Mesendoderm (in vitro differentiated cells): ENCODE data around the gene BSDC1.

Source experiments
- DNase-seq: peaks from one replicate; pipeline ENCODE4 v3.0.0; 2013
- H2AK5ac ChIP-seq: 2 replicates; pipeline ENCODE4 v1.6.1; 2013; ENCODE audit warnings: low read length, inconsistent platforms
- H2BK120ac ChIP-seq: 2 replicates; pipeline ENCODE4 v1.6.1; 2013; ENCODE audit warnings: low read depth, mild to moderate bottlenecking, low read length, moderate library complexity, mixed read lengths
- H2BK15ac ChIP-seq: replicated peaks from 2 replicates; pipeline ENCODE4 v1.6.1; 2013; ENCODE audit warnings: low read depth, mild to moderate bottlenecking, moderate library complexity
- H2BK5ac ChIP-seq: 2 replicates; pipeline ENCODE4 v1.6.1; 2013; ENCODE audit warnings: low read length, inconsistent platforms
- H3K18ac ChIP-seq: 2 replicates; pipeline ENCODE4 v1.6.1; 2013; ENCODE audit warnings: mild to moderate bottlenecking, low read length, mixed read lengths
- H3K23ac ChIP-seq: one replicate; pipeline ENCODE4 v1.6.1; 2013; ENCODE audit warnings: low read length
- H3K27ac ChIP-seq: 2 replicates; pipeline ENCODE4 v1.5.1; 2013; ENCODE audit warnings: low read depth, mild to moderate bottlenecking, inconsistent platforms, low read length, moderate library complexity
- H3K27me3 ChIP-seq: 2 replicates; pipeline ENCODE4 v1.6.1; 2013; ENCODE audit warnings: low read length, control low read depth, mild to moderate bottlenecking, inconsistent platforms; ENCODE audit not compliant: insufficient read depth, poor library complexity
- H3K36me3 ChIP-seq: 2 replicates; pipeline ENCODE4 v1.6.1; 2013; ENCODE audit warnings: low read length, inconsistent platforms; ENCODE audit not compliant: control insufficient read depth, insufficient read depth
- H3K4ac ChIP-seq: one replicate; pipeline ENCODE4 v1.6.1; 2013; ENCODE audit warnings: low read depth, mild to moderate bottlenecking, low read length, moderate library complexity
- H3K4me1 ChIP-seq: 2 replicates; pipeline ENCODE4 v1.6.1; 2013; ENCODE audit warnings: low read depth, low read length, inconsistent platforms; ENCODE audit not compliant: control insufficient read depth
- H3K4me2 ChIP-seq: 2 replicates; pipeline ENCODE4 v1.6.1; 2013; ENCODE audit warnings: low read length
- H3K4me3 ChIP-seq: 2 replicates; pipeline ENCODE4 v1.5.1; 2013; ENCODE audit warnings: mild to moderate bottlenecking, low read length
- H3K56ac ChIP-seq: one replicate; pipeline ENCODE4 v1.6.1; 2013; ENCODE audit warnings: low read length
- H3K79me1 ChIP-seq: 2 replicates; pipeline ENCODE4 v1.6.1; 2013; ENCODE audit warnings: low read length, inconsistent platforms
- H3K79me2 ChIP-seq: 2 replicates; pipeline ENCODE4 v1.6.1; 2013; ENCODE audit warnings: mild to moderate bottlenecking, low read length; ENCODE audit not compliant: control insufficient read depth, insufficient read depth
- H3K9ac ChIP-seq: 2 replicates; pipeline ENCODE4 v1.6.1; 2013; ENCODE audit warnings: low read length, inconsistent platforms
- H4K5ac ChIP-seq: one replicate; pipeline ENCODE4 v1.6.1; 2013; ENCODE audit warnings: low read length
- H4K8ac ChIP-seq: one replicate; pipeline ENCODE4 v1.6.1; 2013; ENCODE audit warnings: low read depth, mild to moderate bottlenecking, control low read depth, low read length, moderate library complexity
- WGBS: extraction: QIAGEN DNeasy Blood & Tissue Kit; methylation state at CpG from one replicate; pipeline ENCODE4 v1.1.7; 2013; ENCODE audit warnings: low lambda C conversion rate, missing lambda C conversion rate; ENCODE audit not compliant: insufficient coverage; ENCODE audit errors: extremely low coverage; 5-methylcytosine and 5-hydroxymethylcytosine counted together

BSDC1 gene

DNA sequence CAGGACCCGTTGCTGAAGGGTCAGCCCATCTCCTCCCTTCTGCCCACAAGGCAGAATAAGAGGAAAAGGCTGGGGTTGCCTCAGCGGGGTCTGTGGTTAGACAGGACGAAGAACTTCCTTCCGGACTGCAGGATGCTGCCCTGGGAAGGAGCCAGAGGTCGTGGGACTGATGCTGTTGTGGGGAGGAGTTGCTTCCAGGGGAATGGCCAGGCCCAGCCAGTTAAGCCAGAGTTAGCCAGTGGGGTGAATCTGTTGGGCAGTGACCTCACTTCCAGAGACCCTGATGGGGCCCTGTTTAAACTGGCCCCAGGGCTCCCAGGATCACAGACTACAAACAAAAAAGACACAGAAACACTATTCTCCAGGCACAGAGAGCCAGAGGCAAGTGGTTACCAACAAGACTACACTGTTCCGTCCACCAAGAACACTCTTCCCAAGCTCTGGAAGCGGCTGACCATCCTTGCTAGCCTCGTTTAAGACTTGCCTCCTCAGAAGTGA lies 45.0 kb downstream of the BSDC1 start:
- no peak overlapping the region for H3K4me3 ChIP-seq
- H3K36me3 ChIP-seq: no peaks in the 10 kb centered on the region
- no peak overlapping the region for H2AK5ac ChIP-seq
- no peak overlapping the region for H2BK5ac ChIP-seq
- WGBS: no CpG with 5 or more reads among the region's 8 CpGs
- H4K8ac ChIP-seq: no peak overlapping the region
- no peak overlapping the region for H2BK120ac ChIP-seq
- H3K4me2 ChIP-seq: no peak overlapping the region
- no peak overlapping the region for H3K4ac ChIP-seq
- no peak overlapping the region for H3K27ac ChIP-seq
- no peak for DNase-seq
- no peaks in the 10 kb centered on the region for H3K27me3 ChIP-seq
- no peak overlapping the region for H3K9ac ChIP-seq
- H3K4me1 ChIP-seq: no peaks in the 10 kb centered on the region
- H3K56ac ChIP-seq: no peak overlapping the region
- H3K23ac ChIP-seq: no peak overlapping the region
- no peak overlapping the region for H4K5ac ChIP-seq
- no peaks in the 10 kb centered on the region for H3K79me2 ChIP-seq
- H2BK15ac ChIP-seq: no peak overlapping the region
- no peak overlapping the region for H3K18ac ChIP-seq
- no peaks in the 10 kb centered on the region for H3K79me1 ChIP-seq

DNA sequence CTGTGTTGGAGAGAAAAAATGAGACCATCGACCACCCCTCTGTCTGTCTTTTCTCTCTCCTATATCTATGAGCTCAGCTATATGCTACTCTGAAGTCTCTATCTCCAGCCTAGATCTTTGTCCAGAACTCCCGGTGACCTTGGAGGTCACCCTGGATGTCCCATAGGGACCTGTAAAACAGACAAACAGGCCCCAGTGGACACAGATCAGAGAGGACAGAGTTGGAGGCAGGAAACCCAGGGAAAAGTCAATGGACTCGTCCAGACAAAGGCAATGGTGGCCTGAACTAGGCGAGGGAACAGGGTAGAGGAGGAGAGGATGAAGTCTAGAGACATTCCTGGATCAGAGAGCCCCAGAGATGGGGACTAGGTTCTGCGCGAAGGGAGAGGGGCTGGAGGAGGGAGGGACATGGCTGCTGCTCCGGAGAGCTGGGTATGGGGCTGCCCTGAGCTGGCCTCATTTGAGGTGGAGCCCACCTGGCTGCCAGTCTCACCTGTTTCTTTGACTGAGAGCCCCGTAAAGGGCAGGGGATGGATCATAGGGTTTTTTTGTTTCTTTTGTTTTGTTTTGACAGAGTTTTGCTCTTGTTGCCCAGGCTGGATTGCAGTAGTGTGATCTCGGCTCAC lies 47.6 kb downstream of the BSDC1 start:
- H3K4me2 ChIP-seq: no peak overlapping the region
- H3K9ac ChIP-seq: no peak overlapping the region
- no peak for DNase-seq
- H3K4me1 ChIP-seq: no peaks in the 10 kb centered on the region
- no peak overlapping the region for H3K27ac ChIP-seq
- H3K79me2 ChIP-seq: no peaks in the 10 kb centered on the region
- H2BK15ac ChIP-seq: no peak overlapping the region
- H3K18ac ChIP-seq: no peak overlapping the region
- no peak overlapping the region for H2AK5ac ChIP-seq
- H3K27me3 ChIP-seq: no peaks in the 10 kb centered on the region
- no peak overlapping the region for H4K8ac ChIP-seq
- no peak overlapping the region for H2BK120ac ChIP-seq
- no peak overlapping the region for H3K4me3 ChIP-seq
- no peak overlapping the region for H2BK5ac ChIP-seq
- no peaks in the 10 kb centered on the region for H3K79me1 ChIP-seq
- no peak overlapping the region for H3K4ac ChIP-seq
- H4K5ac ChIP-seq: no peak overlapping the region
- no peaks in the 10 kb centered on the region for H3K36me3 ChIP-seq
- WGBS: no CpG with 5 or more reads among the region's 9 CpGs
- H3K23ac ChIP-seq: no peak overlapping the region
- no peak overlapping the region for H3K56ac ChIP-seq

DNA sequence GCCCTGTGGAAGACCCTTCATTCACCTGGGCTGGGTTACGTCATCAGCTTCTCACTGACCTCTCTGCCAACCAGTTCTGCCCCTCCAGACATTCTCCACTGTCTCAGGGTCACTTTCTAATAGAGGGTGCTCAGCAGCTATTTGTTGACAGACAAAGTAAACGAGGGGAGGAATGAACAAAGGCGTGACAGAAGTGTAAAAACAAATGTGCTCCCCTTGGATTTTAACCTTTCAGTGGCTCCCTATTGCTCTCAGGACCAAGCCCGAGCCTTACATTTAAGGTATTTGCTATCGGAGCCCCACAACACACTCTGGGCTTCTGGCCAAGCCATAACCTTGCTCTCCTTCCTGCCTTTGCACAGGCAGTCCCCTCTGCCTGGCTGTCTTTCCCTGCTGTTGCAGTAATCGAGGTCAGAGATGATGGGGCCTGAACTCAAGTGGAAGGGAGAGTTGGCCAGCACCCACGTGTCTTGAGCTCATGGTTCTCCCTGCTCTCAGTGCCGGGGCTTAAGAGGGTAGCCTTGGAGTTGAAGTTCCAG lies 48.9 kb downstream of the BSDC1 start:
- no peak overlapping the region for H3K18ac ChIP-seq
- no peak overlapping the region for H4K8ac ChIP-seq
- no peak overlapping the region for H2BK15ac ChIP-seq
- WGBS: no CpG with 5 or more reads among the region's 8 CpGs
- no peak overlapping the region for H2BK5ac ChIP-seq
- H2AK5ac ChIP-seq: no peak overlapping the region
- no peak overlapping the region for H3K9ac ChIP-seq
- H3K4me3 ChIP-seq: no peak overlapping the region
- H3K79me2 ChIP-seq: no peaks in the 10 kb centered on the region
- no peaks in the 10 kb centered on the region for H3K36me3 ChIP-seq
- H4K5ac ChIP-seq: no peak overlapping the region
- H3K79me1 ChIP-seq: no peaks in the 10 kb centered on the region
- no peaks in the 10 kb centered on the region for H3K27me3 ChIP-seq
- H3K4ac ChIP-seq: no peak overlapping the region
- no peak for DNase-seq
- no peak overlapping the region for H3K27ac ChIP-seq
- H3K56ac ChIP-seq: no peak overlapping the region
- no peak overlapping the region for H3K23ac ChIP-seq
- H3K4me2 ChIP-seq: no peak overlapping the region
- no peak overlapping the region for H2BK120ac ChIP-seq
- no peaks in the 10 kb centered on the region for H3K4me1 ChIP-seq

DNA sequence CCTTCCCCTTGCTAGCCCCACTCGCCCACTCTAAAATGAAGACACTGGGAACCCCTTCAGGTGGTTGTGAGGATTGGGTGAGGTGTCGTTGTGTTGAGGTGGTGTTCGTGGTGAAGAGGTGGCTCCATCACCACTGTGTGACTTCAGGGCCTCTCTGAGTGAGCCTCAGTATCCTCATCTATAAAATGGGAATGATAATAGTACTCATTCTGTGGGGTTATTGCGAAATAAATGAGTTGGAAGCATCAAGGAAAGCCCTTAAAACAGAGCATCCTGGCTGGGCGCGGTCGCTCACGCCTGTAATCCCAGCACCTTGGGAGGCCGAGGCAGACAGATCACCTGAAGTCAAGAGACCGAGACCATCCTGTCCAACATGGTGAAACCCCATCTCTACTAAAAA lies 51.5 kb downstream of the BSDC1 start:
- Histone ChIP-seq H3K4me3 (no peak overlapping the region), H3K56ac (no peak overlapping the region), H3K18ac (no peak overlapping the region), H3K27ac (no peak overlapping the region), H3K23ac (no peak overlapping the region), H4K8ac (no peak overlapping the region), H3K4me2 (no peak overlapping the region), H2BK120ac (no peak overlapping the region), H3K36me3 (no peaks in the 10 kb centered on the region), H2AK5ac (no peak overlapping the region), H3K79me1 (no peaks in the 10 kb centered on the region), H3K9ac (no peak overlapping the region), H3K79me2 (no peaks in the 10 kb centered on the region), H3K4ac (no peak overlapping the region), H2BK15ac (no peak overlapping the region), H3K27me3 (no peaks in the 10 kb centered on the region), H3K4me1 (no peaks in the 10 kb centered on the region), H4K5ac (no peak overlapping the region), H2BK5ac (no peak overlapping the region)
- no peak for DNase-seq
- no CpG with 5 or more reads among the region's 10 CpGs for WGBS

DNA sequence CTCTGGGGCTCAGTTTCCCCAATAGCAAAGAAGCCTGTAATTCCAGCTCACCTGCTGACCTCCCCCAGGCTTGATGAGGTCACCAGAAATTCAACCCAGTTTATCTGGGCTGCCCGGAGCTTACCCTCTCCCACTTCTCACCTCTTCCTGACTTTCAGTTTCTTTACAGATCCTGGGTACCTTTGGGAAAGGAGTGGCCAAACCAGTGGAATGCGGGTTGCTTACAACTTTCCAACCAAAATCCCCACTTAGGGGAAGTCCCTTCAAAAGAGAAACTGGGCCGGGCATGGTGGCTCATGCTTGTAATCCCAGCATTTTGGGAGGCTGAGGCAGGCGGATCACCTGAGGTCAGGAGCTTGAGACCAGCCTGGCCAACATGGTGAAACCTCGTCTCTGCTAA lies 52.3 kb downstream of the BSDC1 start:
- Histone ChIP-seq H3K4me1 (peaks cover 3% of the 10 kb centered on the region), H2BK15ac (no peak overlapping the region), H3K23ac (no peak overlapping the region), H3K79me1 (no peaks in the 10 kb centered on the region), H3K79me2 (no peaks in the 10 kb centered on the region), H3K4ac (no peak overlapping the region), H3K27ac (no peak overlapping the region), H2AK5ac (no peak overlapping the region), H3K56ac (no peak overlapping the region), H2BK120ac (no peak overlapping the region), H3K4me2 (no peak overlapping the region), H4K8ac (no peak overlapping the region), H3K4me3 (no peak overlapping the region), H3K36me3 (no peaks in the 10 kb centered on the region), H2BK5ac (no peak overlapping the region), H4K5ac (no peak overlapping the region), H3K27me3 (no peaks in the 10 kb centered on the region), H3K18ac (no peak overlapping the region), H3K9ac (no peak overlapping the region)
- DNase-seq: peak; percentile 34
- no CpG with 5 or more reads among the region's 5 CpGs for WGBS
